T-helper 1 cell (primary cell): Measurements from ENCODE around the gene CDC42SE2.
"Not testable (repeated sequence)": the region's sequence is repeated elsewhere in the genome, so short reads cannot be mapped to it uniquely, and the experiment has no call there.

ENCODE experiments used
- DNase-seq, 5 donors: peaks; one replicate each; pipeline ENCODE4 v3.0.0-alpha.2; 2012 to 2020

Gene CDC42SE2

DNA sequence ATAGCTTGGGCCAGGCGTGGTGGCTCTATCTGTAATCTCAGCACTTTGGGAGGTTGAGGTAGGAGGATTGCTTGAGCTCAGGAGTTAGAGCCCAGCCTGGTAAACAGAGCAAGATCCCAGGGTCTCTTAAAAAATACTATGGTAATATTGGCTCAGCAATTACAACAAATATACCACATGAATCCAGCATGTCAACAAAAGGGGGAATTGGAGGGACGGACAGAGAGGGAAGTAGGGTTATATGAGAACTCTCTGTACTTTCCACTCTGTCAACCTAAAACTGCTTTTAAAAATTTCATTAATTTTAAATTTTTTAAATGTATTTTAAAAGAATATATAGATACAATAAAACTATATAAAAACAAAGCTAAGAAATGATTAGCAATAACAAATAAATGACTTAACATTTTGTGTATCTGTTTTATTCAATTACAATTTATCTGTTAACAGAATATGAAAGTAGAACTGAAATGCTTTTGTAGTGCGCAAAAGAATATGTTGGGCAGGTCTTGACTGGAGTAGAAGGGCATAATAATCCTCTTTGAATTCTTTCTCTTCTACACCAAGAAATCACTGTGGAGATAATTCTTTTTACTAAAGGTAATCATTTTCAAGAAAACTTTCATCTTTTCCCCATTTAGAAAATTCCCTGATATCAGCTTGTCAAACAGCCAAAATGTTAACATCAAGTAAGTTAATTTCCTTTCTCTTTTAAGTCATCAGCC is 12.9 kb upstream of the CDC42SE2 start:
- DNase-seq: no peak

GRCh38 chr5:131252824-131253171 is 11.1 kb upstream of the CDC42SE2 start:
- DNase-seq: peak; percentile 64 to 93 (median 77)

GRCh38 chr5:131254025-131254424 is 9.8 kb upstream of the CDC42SE2 start:
- DNase-seq: peak in 1 of 5 donors; percentile 28

GRCh38 chr5:131254741-131255140 is 9.1 kb upstream of the CDC42SE2 start:
- DNase-seq: peak in 1 of 5 donors; percentile 52

DNA sequence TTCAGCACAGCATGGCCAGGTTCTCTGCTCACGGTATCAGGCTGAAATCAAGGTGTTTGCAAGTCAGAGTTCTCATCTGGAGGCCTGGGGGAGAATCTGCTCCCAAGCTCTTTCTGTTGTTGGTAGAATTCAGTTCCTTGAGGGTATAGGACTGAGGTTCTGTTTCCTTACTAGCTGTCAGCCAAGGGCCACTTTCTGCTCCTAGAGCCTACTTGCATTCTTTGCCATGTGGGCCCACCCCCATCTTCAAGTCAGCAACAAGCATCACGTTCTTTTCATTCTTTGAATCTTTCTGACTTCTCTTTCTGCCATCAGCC is 7.4 kb upstream of the CDC42SE2 start:
- DNase-seq: no peak

DNA sequence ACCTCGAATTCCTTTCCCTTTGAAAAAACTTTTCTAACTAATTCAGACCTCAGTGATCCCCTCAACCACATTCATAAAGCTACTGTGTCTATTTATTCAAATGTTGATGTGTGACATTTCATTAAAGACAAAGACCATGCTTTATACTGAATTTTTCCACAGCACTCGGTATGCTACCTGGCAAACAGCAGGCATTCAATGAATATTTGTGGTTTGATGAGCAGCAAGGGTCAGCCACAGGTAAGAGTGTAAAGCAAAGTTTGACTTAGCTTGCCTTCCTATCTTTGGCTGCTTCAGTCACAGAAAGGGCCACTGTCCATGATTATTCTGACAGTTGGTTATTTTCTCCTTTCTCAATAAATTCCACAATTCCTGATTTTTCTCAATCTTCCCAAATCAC is 5.1 kb upstream of the CDC42SE2 start:
- DNase-seq: no peak

GRCh38 chr5:131259326-131259725 is 4.5 kb upstream of the CDC42SE2 start:
- no peak for DNase-seq

- DNase-seq: no peak
Observed at GRCh38 chr5:131260895-131261294, 3.0 kb upstream of the CDC42SE2 start.

- DNase-seq: no peak
Observed at GRCh38 chr5:131261483-131261882, 2.4 kb upstream of the CDC42SE2 start.

DNA sequence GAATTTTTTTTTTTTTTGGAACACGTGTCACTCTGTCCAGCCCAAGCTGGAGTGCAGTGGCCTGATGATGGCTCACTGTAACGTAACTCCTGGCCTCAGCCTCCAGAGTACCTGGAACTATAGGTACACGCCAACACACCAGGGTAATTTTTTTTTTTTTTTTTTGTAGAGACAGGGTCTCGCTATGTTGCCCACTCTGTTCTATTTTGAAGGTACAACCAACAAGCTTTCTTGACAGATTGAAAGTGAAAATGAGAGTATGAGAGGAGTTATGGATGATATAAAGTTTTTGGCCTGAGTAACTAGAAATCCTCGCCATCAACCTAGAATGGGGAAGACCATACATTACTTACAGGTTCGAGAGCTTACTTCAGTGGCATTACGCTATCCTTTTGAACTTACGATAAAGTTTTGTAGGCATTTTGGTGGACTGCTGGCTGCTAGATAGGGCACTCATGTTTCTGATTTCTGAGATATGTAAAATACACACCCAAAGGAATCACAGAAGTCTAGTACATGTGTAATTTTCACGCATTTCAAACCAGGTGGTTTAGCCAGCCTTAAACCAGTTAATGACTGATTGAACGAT is 806 bp upstream of the CDC42SE2 start:
- peak in 1 of 5 donors; percentile 55 for DNase-seq

- peak in 2 of 5 donors; percentile 18 to 73 for DNase-seq
Observed at GRCh38 chr5:131264451-131265099, 722 bp downstream of the CDC42SE2 start.

DNA sequence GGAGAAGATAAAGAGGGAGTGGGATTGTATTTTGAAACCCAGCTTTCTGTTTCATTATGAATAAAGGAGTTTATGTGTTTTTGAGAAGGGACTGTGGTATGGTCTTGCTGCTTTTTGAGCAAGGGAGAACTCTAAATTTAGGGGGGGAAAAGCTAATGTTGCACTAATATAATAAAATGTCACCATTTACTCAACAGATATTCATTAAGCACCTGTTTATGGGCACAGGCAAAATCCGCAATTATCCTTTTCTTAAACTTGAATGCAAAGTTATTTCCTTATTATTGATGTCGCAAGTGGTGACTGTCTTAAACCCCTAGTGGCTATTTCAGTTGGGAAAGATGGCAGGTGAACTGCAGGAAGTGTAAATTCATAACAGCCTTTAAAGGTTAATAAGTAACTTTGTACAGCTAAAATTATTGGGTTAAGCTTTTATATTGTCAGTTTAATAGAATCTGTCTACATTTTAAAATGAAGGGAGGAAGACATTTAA is 1.5 kb downstream of the CDC42SE2 start:
- peak in 1 of 5 donors; percentile 72 for DNase-seq

DNA sequence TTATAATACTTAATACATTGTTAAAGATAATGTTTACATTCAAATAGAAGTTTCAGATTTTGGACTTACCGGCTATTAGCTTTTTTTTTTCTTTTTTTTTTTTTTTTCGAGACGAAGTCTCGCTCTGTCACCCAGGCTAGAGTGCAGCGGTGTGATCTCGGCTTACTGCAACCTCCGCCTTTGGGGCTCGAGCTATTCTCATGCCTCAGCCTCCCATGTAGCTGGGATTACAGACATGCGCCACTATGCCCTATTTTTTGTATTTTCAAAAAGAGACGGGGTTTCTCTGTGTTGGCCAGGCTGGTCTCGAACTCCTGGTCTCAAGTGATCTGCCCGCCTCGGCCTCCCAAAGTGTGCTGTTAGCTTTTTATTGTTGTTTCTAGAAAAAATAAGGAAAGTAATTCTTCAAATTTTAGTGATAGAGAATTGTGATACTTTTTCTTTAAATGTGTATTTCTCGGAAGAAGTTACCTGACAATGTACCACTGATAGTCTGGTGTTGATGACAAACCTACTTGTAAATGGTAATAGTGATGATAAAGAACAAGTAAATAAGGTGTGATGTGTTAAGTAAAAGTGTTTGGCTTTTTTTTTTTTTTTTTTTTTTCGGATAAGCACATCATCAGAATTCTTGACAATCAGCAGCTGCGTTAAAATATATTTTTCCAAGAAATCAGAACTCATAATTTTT is 2.7 kb downstream of the CDC42SE2 start:
- peak in 2 of 5 donors; percentile 48 to 66 for DNase-seq

- no peak for DNase-seq
Observed at GRCh38 chr5:131268758-131269370, 5.0 kb downstream of the CDC42SE2 start.

GRCh38 chr5:131270809-131271208 is 7.0 kb downstream of the CDC42SE2 start:
- DNase-seq: no peak

DNA sequence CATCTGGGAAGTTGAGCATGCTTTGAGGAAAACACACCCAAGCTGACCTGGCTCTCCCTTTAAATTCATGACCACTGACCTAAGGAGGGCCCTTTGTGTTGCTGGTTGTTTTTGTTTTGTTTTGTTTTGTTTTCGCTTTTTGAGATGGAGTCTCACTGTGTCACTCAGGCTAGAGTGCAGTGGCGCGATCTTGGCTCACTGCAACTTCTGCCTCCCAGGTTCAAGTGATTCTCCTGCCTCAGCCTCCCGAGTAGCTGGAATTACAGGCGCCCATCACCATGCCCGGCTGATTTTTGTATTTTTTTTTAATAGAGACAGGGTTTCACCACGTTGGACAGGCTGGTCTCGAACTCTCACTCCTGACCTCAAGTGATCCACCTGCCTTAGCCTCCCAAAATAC is 8.0 kb downstream of the CDC42SE2 start:
- not testable (repeated sequence) for DNase-seq

DNA sequence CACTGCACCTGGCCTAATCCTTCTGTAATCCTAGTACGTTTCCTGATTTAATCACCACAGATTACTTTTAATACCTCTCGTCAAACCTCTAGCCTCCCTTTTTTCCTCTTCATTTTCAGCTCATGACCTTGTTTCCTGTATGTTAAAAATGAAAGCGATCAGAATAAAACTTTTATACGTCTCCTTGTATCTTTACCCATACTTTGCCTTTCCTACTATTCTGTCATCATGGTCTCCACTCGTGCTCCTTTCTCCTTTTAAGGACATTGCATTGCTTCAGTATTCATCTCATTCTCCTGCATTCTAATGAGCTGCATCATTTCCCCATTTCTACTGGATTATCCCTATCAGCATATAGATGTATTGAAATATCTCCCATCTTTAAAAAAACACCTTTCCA is 8.5 kb downstream of the CDC42SE2 start:
- DNase-seq: peak in 1 of 5 donors; percentile 33

DNA sequence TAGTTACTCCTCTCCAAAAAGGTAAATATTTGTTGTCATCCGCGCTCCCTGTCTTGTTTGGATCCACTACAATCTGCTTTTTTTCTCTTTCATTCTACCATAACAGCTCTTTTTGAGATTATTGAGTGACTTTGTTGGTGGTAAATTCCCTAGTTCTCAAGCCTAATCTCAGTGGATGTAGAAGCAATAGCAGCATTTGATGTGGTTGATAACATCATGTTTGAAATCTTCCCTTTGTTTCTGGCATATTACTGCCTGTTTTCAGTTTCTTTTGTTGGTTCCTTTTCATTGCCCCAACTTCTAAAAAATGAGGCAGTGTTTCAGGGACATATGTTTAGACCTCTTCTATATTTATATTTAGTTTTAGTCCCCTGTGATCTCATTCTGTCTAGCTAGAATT is 8.9 kb downstream of the CDC42SE2 start:
- peak in 1 of 5 donors; percentile 52 for DNase-seq

DNA sequence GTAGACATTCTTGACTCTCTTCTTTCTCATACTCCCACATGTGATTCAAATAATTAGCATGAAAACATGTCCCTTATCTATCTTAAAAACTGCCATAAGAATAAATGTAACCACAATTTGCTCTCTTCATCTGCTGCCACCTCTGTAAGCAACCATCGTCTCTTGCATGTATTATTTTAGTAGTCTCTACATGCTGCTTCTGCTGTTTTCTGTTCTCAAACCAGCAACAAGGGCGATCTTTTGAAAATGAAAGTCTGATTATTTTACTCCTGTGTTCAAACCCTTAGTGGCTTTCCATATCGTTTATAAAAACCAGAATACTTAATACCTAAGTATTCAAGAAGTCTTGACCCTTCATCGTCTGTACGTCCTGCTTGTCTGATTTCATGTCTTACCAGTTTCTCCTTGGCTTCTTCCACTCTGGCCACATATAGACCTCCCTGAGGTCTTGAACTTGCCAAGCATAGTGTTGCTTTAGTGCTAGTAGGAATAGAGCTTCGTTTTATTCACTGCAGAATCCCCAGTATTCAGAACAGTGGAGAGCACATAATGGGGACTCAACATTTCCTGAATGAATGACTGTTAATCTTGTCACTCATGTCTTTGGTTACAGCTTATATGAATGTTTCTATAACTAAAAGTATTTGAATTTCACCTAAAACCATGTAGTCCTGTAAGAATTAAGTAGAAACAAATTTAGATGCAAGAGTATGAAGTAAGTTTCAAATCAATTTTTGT is 10.6 kb downstream of the CDC42SE2 start:
- peak in 1 of 5 donors; percentile 33 for DNase-seq

DNA sequence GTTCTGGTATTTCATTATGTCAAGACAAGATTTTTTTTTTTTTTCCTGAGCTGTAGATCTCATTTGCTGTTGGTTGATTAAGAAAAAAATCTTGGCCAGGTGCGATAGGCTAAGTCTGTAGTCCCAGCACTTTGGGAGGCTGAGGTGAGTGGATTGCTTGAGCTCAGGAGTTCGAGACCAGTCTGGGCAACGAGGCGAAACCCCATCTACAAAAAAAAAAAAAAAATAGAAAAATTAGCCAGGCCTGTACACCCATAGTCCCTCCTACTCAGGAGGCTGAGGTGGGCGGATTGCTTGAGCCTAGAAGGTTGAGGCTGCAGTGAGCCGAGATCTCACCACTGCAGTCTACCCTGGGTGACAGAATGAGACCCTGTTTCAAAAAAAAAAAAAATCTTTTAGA is 12.2 kb downstream of the CDC42SE2 start:
- no peak for DNase-seq

DNA sequence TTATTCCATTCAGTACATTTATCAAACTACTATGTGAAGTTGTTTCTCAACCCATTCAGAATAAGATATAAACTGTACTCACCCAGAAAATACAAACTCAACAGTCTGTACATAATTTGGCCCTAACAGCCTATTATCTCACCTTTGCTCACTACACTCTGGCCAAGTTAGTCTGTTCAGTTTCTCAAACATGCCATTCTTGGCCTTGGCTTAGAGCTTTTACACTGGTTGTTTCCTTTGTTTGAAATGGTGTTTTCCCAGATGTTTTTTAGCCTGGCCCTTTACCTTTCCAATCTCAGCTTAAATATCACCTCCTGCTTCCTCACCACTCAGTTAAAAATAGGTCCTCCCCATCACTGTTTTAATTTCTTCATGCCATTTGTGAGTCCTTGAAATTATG is 13.6 kb downstream of the CDC42SE2 start:
- no peak for DNase-seq
